GM12865 (cell line): ENCODE data around the gene OR6K3.
"Not testable (repeated sequence)": the region's sequence is repeated elsewhere in the genome, so short reads cannot be mapped to it uniquely, and the experiment has no call there.

Source experiments
- DNase-seq: peaks from one replicate; pipeline ENCODE4 v3.0.0; 2010; ENCODE audit warnings: low read depth
- H3K4me3 ChIP-seq: 2 replicates; pipeline ENCODE4 v1.5.1; 2011; ENCODE audit warnings: mild to moderate bottlenecking, low read depth, low read length, control low read depth
- CTCF ChIP-seq: IDR thresholded peaks from 2 replicates; pipeline ENCODE4 v1.5.1; 2011; ENCODE audit warnings: low read length, control low read depth, low read depth, inconsistent platforms; ENCODE audit not compliant: insufficient read depth; ENCODE audit errors: missing control alignments

The OR6K3 gene

GRCh38 chr1:158689110-158689509 is 31.4 kb downstream of the OR6K3 start:
- no peak overlapping the region for H3K4me3 ChIP-seq
- DNase-seq, result no peak
- TF ChIP-seq CTCF, result no peak

- H3K4me3 ChIP-seq, DNase-seq: not testable (repeated sequence)
Measured at GRCh38 chr1:158688343-158688742, 32.2 kb downstream of the OR6K3 start.

- H3K4me3 ChIP-seq, result no peak overlapping the region
- no peak for TF ChIP-seq CTCF
- DNase-seq, result no peak
Measured at GRCh38 chr1:158687037-158687436, 33.5 kb downstream of the OR6K3 start.

- no peak within 1 kb of the TSS for H3K4me3 ChIP-seq
- TF ChIP-seq CTCF, result no peak
- DNase-seq, result no peak
Measured at GRCh38 chr1:158686111-158687009, 34.2 kb downstream of the OR6K3 start, which contains the start of gene SPTA1. SPTA1 (minus strand) TSS chr1:158686715; CDS start chr1:158686517, 198 bp downstream.

GRCh38 chr1:158685085-158685484 is 35.4 kb downstream of the OR6K3 start:
- TF ChIP-seq CTCF, result no peak
- H3K4me3 ChIP-seq, result no peak overlapping the region
- DNase-seq, result no peak

- no peak for DNase-seq
- no peak for TF ChIP-seq CTCF
Measured at GRCh38 chr1:158681606-158682005, 38.9 kb downstream of the OR6K3 start.

GRCh38 chr1:158679289-158679688 is 41.2 kb downstream of the OR6K3 start:
- DNase-seq, result peak; percentile 2
- no peak for TF ChIP-seq CTCF

More at GRCh38 chr1:158681606-158682005, 38.9 kb downstream of the OR6K3 start:
- no peak overlapping the region for H3K4me3 ChIP-seq

More at GRCh38 chr1:158679289-158679688, 41.2 kb downstream of the OR6K3 start:
- H3K4me3 ChIP-seq, result no peak overlapping the region
